IgD-negative memory B cell (primary cell): Measurements from ENCODE around the gene SYTL5. TPM values are rescaled to one million over a fixed set of nuclear protein-coding genes. Genes with fewer than 3 reads are reported as not detected.
A peak's percentile ranks its signal among the peaks of the same experiment; 100 is the strongest.
"Not testable (repeated sequence)": the region's sequence is repeated elsewhere in the genome, so short reads cannot be mapped to it uniquely, and the experiment has no call there.

ENCODE experiments used
- H3K27ac Mint-ChIP-seq, 3 donors: one replicate each; pipeline ENCODE4 v1.8.0; 2020 to 2022; ENCODE audit warnings: mild to moderate bottlenecking in 3 of 3, mixed read lengths in 3 of 3, moderate library complexity in 1 of 3
- H3K27me3 Mint-ChIP-seq: one replicate; pipeline ENCODE4 v1.8.0; 2021; ENCODE audit warnings: mixed read lengths
- H3K36me3 Mint-ChIP-seq: one replicate; pipeline ENCODE4 v1.8.0; 2020; ENCODE audit warnings: mild to moderate bottlenecking, mixed read lengths
- H3K4me1 Mint-ChIP-seq, 3 donors: one replicate each; pipeline ENCODE4 v1.8.0; 2020 to 2022; ENCODE audit warnings: mixed read lengths in 3 of 3, mild to moderate bottlenecking in 1 of 3
- H3K4me3 Mint-ChIP-seq, 4 donors: one replicate each; pipeline ENCODE4 v1.8.0; 2020 to 2022; ENCODE audit warnings: mild to moderate bottlenecking in 4 of 4, mixed read lengths in 4 of 4, moderate library complexity in 3 of 4
- H3K9me3 Mint-ChIP-seq, 3 donors: one replicate each; pipeline ENCODE4 v1.8.0; 2020 to 2021; ENCODE audit warnings: mixed read lengths in 3 of 3, mild to moderate bottlenecking in 1 of 3
- polyA plus RNA-seq: library from polyadenylated mRNA; unstranded; fragments of 300-500 nt; fragmentation: Illumina TruSeq; gene quantifications from one replicate; pipeline ENCODE4 v1.2.3, GENCODE V29; 2021

The SYTL5 gene
- polyA plus RNA-seq = not detected

- H3K36me3 Mint-ChIP-seq = no peaks in the 10 kb centered on the region
- H3K9me3 Mint-ChIP-seq = peaks cover 2 to 15% (median 8%) of the 10 kb centered on the region in 3 donors
Measured at GRCh38 chrX:38006291-38006690, at the start of gene SYTL5. Gene SYTL5 (plus strand): TSS chrX:38006553. CDS start chrX:38033890, 27,337 bp downstream.

GRCh38 chrX:37958525-37959211, 47.7 kb upstream of the SYTL5 start:
- Mint-ChIP-seq H3K27ac (peak overlapping the region in 1 of 3 donors; percentile 9), H3K36me3 (no peaks in the 10 kb centered on the region), H3K4me1 (no peaks in the 10 kb centered on the region), H3K9me3 (no peaks in the 10 kb centered on the region), H3K27me3 (no peaks in the 10 kb centered on the region), H3K4me3 (no peak overlapping the region)

More at GRCh38 chrX:38006291-38006690, at the start of gene SYTL5:
- Mint-ChIP-seq H3K4me1 (peaks cover 0 to 2% (median 0%) of the 10 kb centered on the region in 3 donors), H3K4me3 (no peak within 1 kb of the TSS), H3K27me3 (peaks cover 9% of the 10 kb centered on the region), H3K27ac (no peak within 1 kb of the TSS)

- no peaks in the 10 kb centered on the region for H3K4me1 Mint-ChIP-seq
Measured at GRCh38 chrX:37959212-37960021, 46.9 kb upstream of the SYTL5 start.

GRCh38 chrX:37961118-37961517, 45.2 kb upstream of the SYTL5 start:
- H3K4me3 Mint-ChIP-seq = no peak overlapping the region
- H3K27ac Mint-ChIP-seq = no peak overlapping the region
- no peaks in the 10 kb centered on the region for H3K36me3 Mint-ChIP-seq
- H3K9me3 Mint-ChIP-seq = no peaks in the 10 kb centered on the region
- no peaks in the 10 kb centered on the region for H3K27me3 Mint-ChIP-seq
- no peaks in the 10 kb centered on the region for H3K4me1 Mint-ChIP-seq

More at GRCh38 chrX:37959212-37960021, 46.9 kb upstream of the SYTL5 start:
- H3K36me3 Mint-ChIP-seq = no peaks in the 10 kb centered on the region
- no peaks in the 10 kb centered on the region for H3K9me3 Mint-ChIP-seq
- H3K27ac Mint-ChIP-seq = peak overlapping the region in 1 of 3 donors; percentile 9
- H3K4me3 Mint-ChIP-seq = no peak overlapping the region
- no peaks in the 10 kb centered on the region for H3K27me3 Mint-ChIP-seq

- Mint-ChIP-seq H3K27me3 (peaks cover 9% of the 10 kb centered on the region), H3K4me3 (no peak overlapping the region), H3K27ac (no peak overlapping the region), H3K36me3 (no peaks in the 10 kb centered on the region), H3K9me3 (peaks cover 0 to 3% (median 0%) of the 10 kb centered on the region in 3 donors), H3K4me1 (no peaks in the 10 kb centered on the region)
Measured at GRCh38 chrX:37967714-37968113, 38.6 kb upstream of the SYTL5 start.

- Mint-ChIP-seq H3K36me3 (no peaks in the 10 kb centered on the region), H3K27me3 (peaks cover 15% of the 10 kb centered on the region), H3K9me3 (no peaks in the 10 kb centered on the region), H3K4me3 (no peak overlapping the region), H3K27ac (no peak overlapping the region), H3K4me1 (no peaks in the 10 kb centered on the region)
Measured at GRCh38 chrX:37975421-37975820, 30.9 kb upstream of the SYTL5 start.

- no peak overlapping the region for H3K27ac Mint-ChIP-seq
- H3K9me3 Mint-ChIP-seq = no peaks in the 10 kb centered on the region
- H3K4me1 Mint-ChIP-seq = no peaks in the 10 kb centered on the region
- peaks cover 20% of the 10 kb centered on the region for H3K27me3 Mint-ChIP-seq
- no peaks in the 10 kb centered on the region for H3K36me3 Mint-ChIP-seq
- no peak overlapping the region for H3K4me3 Mint-ChIP-seq
Measured at GRCh38 chrX:37976153-37976552, 30.2 kb upstream of the SYTL5 start.

- peaks cover 6% of the 10 kb centered on the region for H3K27me3 Mint-ChIP-seq
- no peaks in the 10 kb centered on the region for H3K4me1 Mint-ChIP-seq
- peaks cover 0 to 7% (median 0%) of the 10 kb centered on the region in 3 donors for H3K9me3 Mint-ChIP-seq
- H3K36me3 Mint-ChIP-seq = no peaks in the 10 kb centered on the region
- H3K27ac Mint-ChIP-seq = no peak overlapping the region
- H3K4me3 Mint-ChIP-seq = no peak overlapping the region
Measured at GRCh38 chrX:37984880-37985279, 21.5 kb upstream of the SYTL5 start.

- no peaks in the 10 kb centered on the region for H3K4me1 Mint-ChIP-seq
- H3K9me3 Mint-ChIP-seq = peaks cover 0 to 5% (median 2%) of the 10 kb centered on the region in 3 donors
- H3K4me3 Mint-ChIP-seq = no peak overlapping the region
- peaks cover 2% of the 10 kb centered on the region for H3K36me3 Mint-ChIP-seq
- H3K27me3 Mint-ChIP-seq = peaks cover 5% of the 10 kb centered on the region
- H3K27ac Mint-ChIP-seq = no peak overlapping the region
Measured at GRCh38 chrX:37986893-37987292, 19.5 kb upstream of the SYTL5 start.

- peaks cover 0 to 5% (median 3%) of the 10 kb centered on the region in 3 donors for H3K9me3 Mint-ChIP-seq
- H3K27me3 Mint-ChIP-seq = peaks cover 5% of the 10 kb centered on the region
- no peak overlapping the region for H3K4me3 Mint-ChIP-seq
- no peak overlapping the region for H3K27ac Mint-ChIP-seq
- H3K36me3 Mint-ChIP-seq = peaks cover 2% of the 10 kb centered on the region
- H3K4me1 Mint-ChIP-seq = peaks cover 0 to 6% (median 1%) of the 10 kb centered on the region in 3 donors
Measured at GRCh38 chrX:37989304-37989703, 17.0 kb upstream of the SYTL5 start.

- H3K36me3 Mint-ChIP-seq, H3K4me3 Mint-ChIP-seq, H3K9me3 Mint-ChIP-seq, H3K27me3 Mint-ChIP-seq, H3K4me1 Mint-ChIP-seq, H3K27ac Mint-ChIP-seq: not testable (repeated sequence)
Measured at GRCh38 chrX:37991303-37991702, 15.1 kb upstream of the SYTL5 start.

- Mint-ChIP-seq H3K27ac (no peak overlapping the region), H3K27me3 (peaks cover 5% of the 10 kb centered on the region)
Measured at GRCh38 chrX:37993176-37993575, 13.2 kb upstream of the SYTL5 start.

GRCh38 chrX:37993837-37994619, 12.3 kb upstream of the SYTL5 start:
- Mint-ChIP-seq H3K9me3 (peaks cover 0 to 5% (median 3%) of the 10 kb centered on the region in 3 donors), H3K4me3 (no peak overlapping the region), H3K27ac (peak overlapping the region in 1 of 3 donors; percentile 10), H3K4me1 (peaks cover 0 to 6% (median 1%) of the 10 kb centered on the region in 3 donors), H3K36me3 (peaks cover 2% of the 10 kb centered on the region), H3K27me3 (peaks cover 5% of the 10 kb centered on the region)

More at GRCh38 chrX:37993176-37993575, 13.2 kb upstream of the SYTL5 start:
- no peak overlapping the region for H3K4me3 Mint-ChIP-seq
- peaks cover 0 to 5% (median 3%) of the 10 kb centered on the region in 3 donors for H3K9me3 Mint-ChIP-seq
- peaks cover 0 to 6% (median 1%) of the 10 kb centered on the region in 3 donors for H3K4me1 Mint-ChIP-seq
- peaks cover 2% of the 10 kb centered on the region for H3K36me3 Mint-ChIP-seq

- no peak overlapping the region for H3K4me3 Mint-ChIP-seq
- H3K4me1 Mint-ChIP-seq = peaks cover 0 to 6% (median 1%) of the 10 kb centered on the region in 3 donors
- H3K27ac Mint-ChIP-seq = no peak overlapping the region
Measured at GRCh38 chrX:37995428-37995827, 10.9 kb upstream of the SYTL5 start.

GRCh38 chrX:37997096-37997495, 9.3 kb upstream of the SYTL5 start:
- Mint-ChIP-seq H3K27me3 (no peaks in the 10 kb centered on the region), H3K36me3 (no peaks in the 10 kb centered on the region), H3K27ac (no peak overlapping the region), H3K9me3 (peaks cover 0 to 4% (median 3%) of the 10 kb centered on the region in 3 donors), H3K4me1 (peaks cover 0 to 6% (median 1%) of the 10 kb centered on the region in 3 donors), H3K4me3 (no peak overlapping the region)

More at GRCh38 chrX:37995428-37995827, 10.9 kb upstream of the SYTL5 start:
- Mint-ChIP-seq H3K27me3 (peaks cover 5% of the 10 kb centered on the region), H3K36me3 (peaks cover 2% of the 10 kb centered on the region), H3K9me3 (peaks cover 0 to 5% (median 0%) of the 10 kb centered on the region in 3 donors)
